Measurements from ENCODE around the gene ACTA2. TPM values are rescaled to one million over a fixed set of nuclear protein-coding genes. Genes with fewer than 3 reads are reported as not detected.

The ACTA2 gene
- total RNA-seq, 1 experiment from 2014 or later, result not detected

DNA sequence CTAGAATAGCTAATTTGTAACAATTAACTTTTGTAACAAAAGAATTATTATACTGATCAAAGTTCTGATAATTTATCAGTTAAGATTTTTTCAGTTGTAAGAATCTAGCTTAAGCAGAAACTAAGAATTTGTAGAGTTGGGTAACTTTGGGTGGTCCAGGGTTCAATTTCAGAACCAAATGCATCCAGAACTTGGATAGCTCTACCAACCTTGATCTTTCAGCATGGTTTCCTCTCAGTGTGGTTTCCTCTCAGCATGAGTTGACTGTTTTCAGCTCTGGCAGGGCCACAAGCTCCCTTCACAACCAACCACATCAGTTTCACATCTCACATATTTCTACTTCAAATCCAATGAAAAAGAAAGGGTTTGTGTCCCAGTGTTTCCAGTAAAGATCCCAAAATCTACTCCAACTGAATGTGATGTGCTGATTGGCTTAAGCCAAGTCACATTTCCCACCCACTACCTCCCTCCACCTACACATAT, 34.7 kb upstream of the ACTA2 start:
- Histone ChIP-seq H3K4me1 (peaks cover 5% of the 10 kb centered on the region; the same call in 1 of the 2 replicates), H3K36me3 (ENCODE audit: control insufficient read depth, insufficient read depth, low read length) (no peaks in the 10 kb centered on the region), H3K4me3 (ENCODE audit: low read depth, low read length) (no peak overlapping the region), H3K9me3 (no peaks in the 10 kb centered on the region), H3K27me3 (replicated peaks; ENCODE audit: control insufficient read depth, insufficient read depth, low read length) (peaks cover 2% of the 10 kb centered on the region)
- Mint-ChIP-seq H3K27me3 (ENCODE audit: insufficient read depth, unreplicated experiment) (peaks cover 26% of the 10 kb centered on the region), H3K4me3 (ENCODE audit: unreplicated experiment) (no peak overlapping the region), H3K9me3 (ENCODE audit: unreplicated experiment) (no peaks in the 10 kb centered on the region), H3K27ac (ENCODE audit: unreplicated experiment) (no peak overlapping the region), H3K36me3 (ENCODE audit: insufficient read depth, unreplicated experiment) (no peaks in the 10 kb centered on the region), H3K4me1 (ENCODE audit: low read depth, unreplicated experiment) (no peaks in the 10 kb centered on the region)
- no TSS peak for BruUV-seq (replicated peaks)
- intact Hi-C loops (cut with micrococcal nuclease; ENCODE audit: unreplicated experiment), result loop anchor here (1.0 kb wide), 2 partner anchors 52 to 152 kb away; no protein-coding TSS in a partner anchor
- ChIA-PET CTCF (interaction anchor here (0.9 to 1.3 kb wide), 2 partner anchors 53 to 55 kb away, joined by 3 to 6 read pairs; no protein-coding TSS in a partner anchor), POLR2A (no interaction called here)
- DNase-seq, result no peak
- no peak for TF ChIP-seq CTCF (IDR thresholded peaks at IDR 0.05; ENCODE audit: insufficient read depth in 1 of 2, low read depth in 1 of 2, low read length in 1 of 2, severe bottlenecking in 1 of 2, unreplicated experiment in 1 of 2)

GRCh38 chr10:88986549-88987242, 34.1 kb upstream of the ACTA2 start:
- peaks cover 2% of the 10 kb centered on the region for H3K27me3 ChIP-seq (replicated peaks; ENCODE audit: control insufficient read depth, insufficient read depth, low read length)
- ChIA-PET CTCF (interaction anchor here (0.9 to 1.3 kb wide), 2 partner anchors 52 to 55 kb away, joined by 3 to 6 read pairs; no protein-coding TSS in a partner anchor), POLR2A (no interaction called here)
- H3K4me3 ChIP-seq (ENCODE audit: low read depth, low read length), result no peak overlapping the region
- BruUV-seq (replicated peaks), result no TSS peak
- H3K4me3 Mint-ChIP-seq (ENCODE audit: unreplicated experiment), result no peak overlapping the region
- H3K9me3 ChIP-seq, result no peaks in the 10 kb centered on the region
- H3K4me1 Mint-ChIP-seq (ENCODE audit: low read depth, unreplicated experiment), result no peaks in the 10 kb centered on the region
- no peaks in the 10 kb centered on the region for H3K36me3 ChIP-seq (ENCODE audit: control insufficient read depth, insufficient read depth, low read length)
- intact Hi-C loops (cut with micrococcal nuclease; ENCODE audit: unreplicated experiment), result loop anchor here (1.0 kb wide), 2 partner anchors 51 to 151 kb away; no protein-coding TSS in a partner anchor
- peak in 1 of 2 experiments; percentile 38 for DNase-seq
- TF ChIP-seq CTCF (IDR thresholded peaks at IDR 0.05; ENCODE audit: insufficient read depth in 1 of 2, low read depth in 1 of 2, low read length in 1 of 2, severe bottlenecking in 1 of 2, unreplicated experiment in 1 of 2), result peak; percentile 43 to 72
- H3K36me3 Mint-ChIP-seq (ENCODE audit: insufficient read depth, unreplicated experiment), result no peaks in the 10 kb centered on the region
- peaks cover 5% of the 10 kb centered on the region; the same call in 1 of the 2 replicates for H3K4me1 ChIP-seq
- peaks cover 26% of the 10 kb centered on the region for H3K27me3 Mint-ChIP-seq (ENCODE audit: insufficient read depth, unreplicated experiment)
- no peaks in the 10 kb centered on the region for H3K9me3 Mint-ChIP-seq (ENCODE audit: unreplicated experiment)
- no peak overlapping the region for H3K27ac Mint-ChIP-seq (ENCODE audit: unreplicated experiment)

DNA sequence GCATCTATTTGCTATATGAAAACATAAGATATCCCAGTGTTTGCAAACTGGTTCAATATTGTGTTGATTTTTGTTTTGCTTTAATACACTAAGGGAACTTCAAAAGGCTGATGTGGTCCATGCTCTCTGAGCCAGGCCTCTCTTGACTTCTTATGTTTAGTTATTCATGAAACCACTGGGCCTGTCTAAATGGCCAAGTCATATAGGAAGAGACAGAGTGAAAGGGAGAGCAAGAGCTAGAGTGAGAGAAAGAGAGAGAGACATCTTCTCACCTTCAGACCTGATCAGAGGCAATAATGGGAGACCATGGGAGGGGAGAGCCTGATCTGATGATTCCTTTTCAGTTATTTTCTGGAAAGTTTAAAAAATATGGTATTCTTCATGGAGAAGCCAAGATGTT, 32.0 kb upstream of the ACTA2 start:
- TF ChIP-seq CTCF (IDR thresholded peaks at IDR 0.05; ENCODE audit: insufficient read depth in 1 of 2, low read depth in 1 of 2, low read length in 1 of 2, severe bottlenecking in 1 of 2, unreplicated experiment in 1 of 2), result no peak
- Mint-ChIP-seq H3K4me3 (ENCODE audit: unreplicated experiment) (no peak overlapping the region), H3K4me1 (ENCODE audit: low read depth, unreplicated experiment) (peaks cover 6% of the 10 kb centered on the region), H3K27me3 (ENCODE audit: insufficient read depth, unreplicated experiment) (peaks cover 14% of the 10 kb centered on the region), H3K9me3 (ENCODE audit: unreplicated experiment) (no peaks in the 10 kb centered on the region), H3K27ac (ENCODE audit: unreplicated experiment) (no peak overlapping the region), H3K36me3 (ENCODE audit: insufficient read depth, unreplicated experiment) (no peaks in the 10 kb centered on the region)
- H3K4me3 ChIP-seq (ENCODE audit: low read depth, low read length), result no peak overlapping the region
- no TSS peak for BruUV-seq (replicated peaks)
- intact Hi-C loops (cut with micrococcal nuclease; ENCODE audit: unreplicated experiment), result no loop called here
- no peaks in the 10 kb centered on the region for H3K36me3 ChIP-seq (ENCODE audit: control insufficient read depth, insufficient read depth, low read length)
- no peaks in the 10 kb centered on the region for H3K9me3 ChIP-seq
- no peaks in the 10 kb centered on the region; the same call in none of the 2 replicates for H3K27me3 ChIP-seq (replicated peaks; ENCODE audit: control insufficient read depth, insufficient read depth, low read length)
- H3K4me1 ChIP-seq, result no peaks in the 10 kb centered on the region
- ChIA-PET POLR2A (no interaction called here), CTCF (no interaction called here)
- DNase-seq, result no peak
